GM12878 (cell line): ENCODE measurements around the gene SLC13A4. TPM values are rescaled to one million over a fixed set of nuclear protein-coding genes. Genes with fewer than 3 reads are reported as not detected.

Experiments
- ATAC-seq: fragments of 200-7000 bp; cut with Tn5 transposase; 3 replicates; pipeline ENCODE4 v1.9.1; 2020; ENCODE audit warnings: mild to moderate bottlenecking, moderate library complexity
- BruUV-seq: library from RNA; stranded (reverse); fragments of 400-500 nt; replicated peaks from 2 replicates; lab custom pipeline; 2021; lab: Mats Ljungman, UMichigan
- CTCF ChIA-PET: fragments of 300-600 bp; sonication (Branson Sonifier 250); formaldehyde crosslinking; extraction: SDS; loops from one replicate; lab custom pipeline; 2021; ENCODE audit warnings: inconsistent platforms; lab: Yijun Ruan, JAX
- POLR2A ChIA-PET: fragments of 350-600 bp; formaldehyde crosslinking; extraction: SDS; loops from one replicate; lab custom pipeline; 2021; ENCODE audit warnings: inconsistent platforms; lab: Charles Lee
- RAD21 ChIA-PET: fragments of 300-600 bp; sonication (Branson Sonifier 250); formaldehyde crosslinking; loops from one replicate; lab custom pipeline; 2023; ENCODE audit warnings: antibody characterized with exemption; ENCODE audit not compliant: unreplicated experiment; lab: Charles Lee
- SMC1A ChIA-PET: fragments of 300-600 bp; sonication (Branson Sonifier 250); formaldehyde crosslinking; loops from one replicate; lab custom pipeline; 2023; ENCODE audit not compliant: unreplicated experiment, uncharacterized antibody; lab: Charles Lee
- DNase-seq: peaks from one replicate; pipeline ENCODE4 v3.0.0-alpha.2; 2011; ENCODE audit warnings: low read depth, low spot score
- FAIRE-seq: peaks from 3 replicates; lab custom pipeline; 2011; peaks lifted over from hg19 to GRCh38; lab: Jason Lieb, UNC
- H2AFZ ChIP-seq: 2 replicates; pipeline ENCODE4 v1.6.0; 2011; ENCODE audit warnings: low read depth, low read length, control low read depth; ENCODE audit not compliant: control insufficient read depth
- H3K27ac ChIP-seq: 2 replicates; pipeline ENCODE4 v1.5.1; 2011; ENCODE audit warnings: control low read depth; ENCODE audit not compliant: control insufficient read depth, insufficient read depth
- H3K27me3 ChIP-seq, 2 experiments: replicated peaks in 1 of 2; 2 replicates each; pipeline versions ENCODE4 v1.6.0 to v1.6.1; 2011; ENCODE audit warnings: low read length in 1 of 2; ENCODE audit not compliant: control insufficient read depth in 2 of 2, insufficient read depth in 2 of 2
- H3K36me3 ChIP-seq, 2 experiments: 2 replicates each; pipeline ENCODE4 v1.5.1; 2011; ENCODE audit warnings: low read length in 1 of 2; ENCODE audit not compliant: control insufficient read depth in 2 of 2, insufficient read depth in 2 of 2
- H3K4me1 ChIP-seq: 2 replicates; pipeline ENCODE4 v1.6.1; 2011; ENCODE audit warnings: mild to moderate bottlenecking, low read length, moderate library complexity, mixed read lengths; ENCODE audit not compliant: control insufficient read depth, insufficient read depth
- H3K4me2 ChIP-seq: 2 replicates; pipeline ENCODE4 v1.6.0; 2011; ENCODE audit warnings: control low read depth; ENCODE audit not compliant: control insufficient read depth, insufficient read depth
- H3K4me3 ChIP-seq: fragments of 200-600 bp; sonication (generic); 2 replicates; pipeline ENCODE4 v1.5.1; 2016
- H3K79me2 ChIP-seq: 2 replicates; pipeline ENCODE4 v1.6.0; 2011; ENCODE audit warnings: low read length; ENCODE audit not compliant: control insufficient read depth, insufficient read depth
- H3K9ac ChIP-seq: 2 replicates; pipeline ENCODE4 v1.8.0; 2011; ENCODE audit warnings: low read length, control low read depth, mixed read lengths; ENCODE audit not compliant: control insufficient read depth, insufficient read depth
- H3K9me3 ChIP-seq: replicated peaks from 3 replicates; pipeline ENCODE4 v1.5.1; 2011; ENCODE audit warnings: mild to moderate bottlenecking, low read length; ENCODE audit not compliant: control insufficient read depth, insufficient read depth
- H4K20me1 ChIP-seq: 2 replicates; pipeline ENCODE4 v1.6.0; 2011; ENCODE audit not compliant: control insufficient read depth, insufficient read depth
- BHLHE40 ChIP-seq, 2 experiments: fragments of 450-650 bp in 1 of 2; IDR thresholded peaks; 2 replicates each; pipeline ENCODE4 v1.6.1; 2011 to 2017; ENCODE audit warnings: low read depth in 2 of 2, borderline replicate concordance in 1 of 2, improper control_type of control experiment in 1 of 2, low read length in 1 of 2, mild to moderate bottlenecking in 1 of 2
- CEBPB ChIP-seq, 2 experiments: fragments of 150-350 bp in 1 of 2; IDR thresholded peaks; 2 replicates each; pipeline ENCODE4 v1.6.1; 2012 to 2014; ENCODE audit warnings: low read depth in 2 of 2, low read length in 2 of 2, borderline replicate concordance in 1 of 2, inconsistent platforms in 1 of 2
- DPF2 ChIP-seq: fragments of 450-650 bp; IDR thresholded peaks from 2 replicates; pipeline ENCODE4 v1.6.1; 2017; ENCODE audit warnings: mild to moderate bottlenecking
- ETV6 ChIP-seq, 2 experiments: fragments of 450-650 bp in 1 of 2; IDR thresholded peaks in 1 of 2; conservative IDR thresholded peaks in 1 of 2; 2 replicates each; pipeline ENCODE4 v1.6.1; 2014; ENCODE audit warnings: antibody characterized with exemption in 1 of 2, borderline replicate concordance in 1 of 2, low read depth in 1 of 2, mild to moderate bottlenecking in 1 of 2, moderate library complexity in 1 of 2
- HDAC6 ChIP-seq: fragments of 200-600 bp; sonication (generic); IDR thresholded peaks from one replicate; pipeline ENCODE4 v1.8.0; 2017; ENCODE audit warnings: antibody characterized with exemption; ENCODE audit not compliant: unreplicated experiment
- IKZF1 ChIP-seq: fragments of 450-650 bp; conservative IDR thresholded peaks from 2 replicates; pipeline ENCODE4 v1.6.1; 2017; ENCODE audit warnings: antibody characterized with exemption, mild to moderate bottlenecking
- MXI1 ChIP-seq: fragments of 150-350 bp; IDR thresholded peaks from 2 replicates; pipeline ENCODE4 v1.6.1; 2011; ENCODE audit warnings: low read depth, mild to moderate bottlenecking, inconsistent platforms, low read length, improper control_type of control experiment
- NR2C1 ChIP-seq: fragments of 450-650 bp; IDR thresholded peaks from 2 replicates; pipeline ENCODE4 v1.6.1; 2017; ENCODE audit warnings: antibody characterized with exemption, mild to moderate bottlenecking, moderate library complexity
- POLR2AphosphoS5 ChIP-seq: IDR thresholded peaks from 2 replicates; pipeline ENCODE4 v1.6.1; 2011; ENCODE audit warnings: mild to moderate bottlenecking, low read length, inconsistent platforms
- PRDM15 ChIP-seq: fragments of 450-650 bp; formaldehyde crosslinking; IDR thresholded peaks from 2 replicates; pipeline ENCODE4 v1.4.0; 2020; ENCODE audit warnings: mild to moderate bottlenecking, moderate library complexity
- SMAD1 ChIP-seq: fragments of 450-650 bp; IDR thresholded peaks from 2 replicates; pipeline ENCODE4 v1.6.1; 2018; ENCODE audit warnings: mild to moderate bottlenecking, low read depth; ENCODE audit not compliant: partially characterized antibody
- TCF12 ChIP-seq: IDR thresholded peaks from 2 replicates; pipeline ENCODE4 v1.6.1; 2011; ENCODE audit warnings: low read depth, mild to moderate bottlenecking, low read length
- ZNF622 ChIP-seq: fragments of 450-650 bp; IDR thresholded peaks from 2 replicates; pipeline ENCODE4 v1.6.1; 2017; ENCODE audit warnings: mild to moderate bottlenecking, inconsistent platforms
- WGBS: methylation state at CpG from one replicate; pipeline ENCODE4 v1.1.6; 2016; ENCODE audit warnings: low lambda C conversion rate; ENCODE audit not compliant: insufficient replicate concordance, insufficient coverage; ENCODE audit errors: missing lambda C conversion rate; 5-methylcytosine and 5-hydroxymethylcytosine counted together
- in situ Hi-C: fragments of 300-500 bp; cut with MboI; formaldehyde crosslinking; loops from 9 replicates; pipeline ENCODE4 v1.14.3; 2018; ENCODE audit warnings: mixed read lengths
- intact Hi-C: fragments of 100-400 bp; cut with micrococcal nuclease; formaldehyde crosslinking; loops from one replicate; pipeline ENCODE4 v1.14.2; 2022; ENCODE audit not compliant: unreplicated experiment
- polyA plus RNA-seq, 11 experiments: library from polyadenylated mRNA; depleted of rRNA in 4 of 11; unstranded in 6 of 11; stranded (reverse) in 5 of 11; fragments of >200 nt; fragmentation: Nextera tagmentation in 4 of 11; fragmentation: Illumina TruSeq in 1 of 11; extraction: Ambion mirVana in 4 of 11; extraction: Trizol in 1 of 11; gene quantifications; 1 replicate in 1 of 11; 2 replicates in 10 of 11; pipeline versions ENCODE4 v1.2.1 to v1.2.3, GENCODE V29; 2011 to 2016; ENCODE audit warnings: inconsistent platforms in 2 of 11, missing spikeins in 2 of 11, low read depth in 1 of 11
- total RNA-seq, 4 experiments: library from RNA; depleted of rRNA in 3 of 4; stranded (reverse); fragments of >200 nt in 3 of 4; fragmentation: Illumina TruSeq in 1 of 4; extraction: Trizol in 1 of 4; gene quantifications; 2 replicates each; pipeline versions ENCODE4 v1.2.1 to v1.2.3, GENCODE V29; 2013 to 2021

Gene SLC13A4
- total and polyA plus RNA-seq, 10 of the 15 experiments (the other 5 are each of a cell fraction or from before 2014, with no cell fraction given): 0.14 to 0.23 (median 0.20) TPM; not detected in 7

GRCh38 chr7:135744938-135745702 lies 17.1 kb upstream of the SLC13A4 start:
- ChIA-PET POLR2A (no interaction called here), CTCF (interaction anchor here (0.6 kb wide), 1 partner anchor 17 kb away, joined by 3 read pairs; no protein-coding TSS in a partner anchor), SMC1A (interaction anchor here (0.9 kb wide), 1 partner anchor 471 kb away, joined by 4 read pairs; no protein-coding TSS in a partner anchor), RAD21 (no interaction called here)
- Histone ChIP-seq H2AFZ (no peak overlapping the region), H3K4me3 (no peak overlapping the region), H3K9me3 (no peaks in the 10 kb centered on the region), H3K27me3 (no peaks in the 10 kb centered on the region; a peak in 1 of 4 replicates), H3K27ac (no peak overlapping the region), H4K20me1 (no peaks in the 10 kb centered on the region), H3K4me2 (no peak overlapping the region), H3K79me2 (no peaks in the 10 kb centered on the region), H3K4me1 (no peaks in the 10 kb centered on the region), H3K36me3 (no peaks in the 10 kb centered on the region), H3K9ac (no peak overlapping the region)
- in situ Hi-C loops: no loop called here
- intact Hi-C loops: no loop called here
- ATAC-seq (no peak), FAIRE-seq (no peak), DNase-seq (no peak)
- BruUV-seq: no TSS peak
- WGBS: 17% methylated on average over 8 of the region's 8 CpGs
- TF ChIP-seq BHLHE40 (IDR thresholded peaks at IDR 0.05; ENCODE audit: borderline replicate concordance in 1 of 2, low read depth in 2 of 2, low read length in 1 of 2) (no peak), ZNF622 (no peak), POLR2AphosphoS5 (no peak), PRDM15 (CRISPR knock-in tag) (no peak), SMAD1 (no peak), HDAC6 (no peak), CEBPB (IDR thresholded peaks at IDR 0.05; ENCODE audit: borderline replicate concordance in 1 of 2, low read depth in 2 of 2, low read length in 2 of 2) (no peak), ETV6 (conservative IDR thresholded peaks at IDR 0.05 in 1 of 2, IDR thresholded peaks at IDR 0.05 in 1 of 2; ENCODE audit: borderline replicate concordance in 1 of 2, low read depth in 1 of 2) (no peak), DPF2 (no peak), IKZF1 (no peak), TCF12 (no peak), MXI1 (no peak), NR2C1 (no peak)
